Activated CD4-positive, alpha-beta T cell treated with anti-CD3 and anti-CD28 coated beads for 24 hours (primary cell): Measurements from ENCODE around the gene CASTOR1.

Experiments
- DNase-seq, 2 donors: peaks; one replicate each; pipeline ENCODE4 v3.0.0-alpha.2; 2020; ENCODE audit warnings: low read depth in 2 of 2

CASTOR1 gene

DNA sequence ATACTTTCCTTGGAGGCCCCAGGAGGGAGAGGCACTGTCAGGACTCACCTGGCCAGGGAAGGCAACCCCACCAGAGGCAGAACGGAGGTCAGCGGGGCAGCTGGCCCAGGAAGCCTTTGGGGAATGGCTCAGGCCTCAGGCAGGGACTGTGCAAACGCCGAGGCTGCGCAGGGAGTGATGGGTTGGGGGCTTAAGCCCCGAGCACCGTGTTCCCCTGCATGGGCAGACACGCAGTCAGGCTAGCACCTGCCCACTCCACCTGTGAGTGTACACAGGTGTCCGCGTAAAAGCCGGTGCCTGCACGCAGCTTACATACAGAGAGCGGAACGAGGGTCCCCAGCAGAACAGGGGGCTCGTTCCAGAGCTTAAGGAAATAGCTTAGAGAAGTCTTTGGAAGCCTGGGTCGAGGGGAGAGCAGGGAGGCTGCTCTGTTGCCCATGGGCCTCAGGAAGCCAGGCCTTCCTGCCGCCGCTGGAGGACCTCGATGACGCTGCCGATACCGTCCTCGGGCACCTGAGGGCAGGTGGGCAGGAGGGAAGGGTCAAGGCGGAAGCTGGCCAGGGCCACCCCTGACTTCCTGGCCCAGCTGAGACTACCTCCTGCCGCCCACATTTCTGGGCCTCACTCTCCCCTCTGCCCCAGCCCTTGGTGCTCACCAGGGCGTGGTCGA is 4.0 kb downstream of the CASTOR1 start:
- DNase-seq: no peak

DNA sequence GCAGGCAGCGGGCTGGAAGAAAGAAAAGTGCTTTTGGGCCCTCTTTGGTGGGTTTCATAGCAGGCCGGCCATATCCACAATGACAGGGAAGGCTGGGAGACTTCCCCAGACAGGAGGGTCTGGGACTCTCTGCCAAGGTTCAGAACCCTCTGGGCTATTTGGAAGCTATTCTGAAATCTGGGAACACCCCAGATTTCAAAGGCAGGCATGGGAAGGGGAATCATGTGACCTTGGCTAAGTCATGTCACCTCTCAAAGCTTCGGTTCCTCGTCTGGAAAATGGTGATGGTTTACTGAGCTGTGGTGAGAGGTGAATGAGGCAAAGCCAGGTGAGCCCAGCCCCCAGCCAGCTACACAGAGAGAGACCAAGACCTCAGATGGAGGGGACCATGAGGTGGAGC is 4.6 kb downstream of the CASTOR1 start:
- DNase-seq: no peak

DNA sequence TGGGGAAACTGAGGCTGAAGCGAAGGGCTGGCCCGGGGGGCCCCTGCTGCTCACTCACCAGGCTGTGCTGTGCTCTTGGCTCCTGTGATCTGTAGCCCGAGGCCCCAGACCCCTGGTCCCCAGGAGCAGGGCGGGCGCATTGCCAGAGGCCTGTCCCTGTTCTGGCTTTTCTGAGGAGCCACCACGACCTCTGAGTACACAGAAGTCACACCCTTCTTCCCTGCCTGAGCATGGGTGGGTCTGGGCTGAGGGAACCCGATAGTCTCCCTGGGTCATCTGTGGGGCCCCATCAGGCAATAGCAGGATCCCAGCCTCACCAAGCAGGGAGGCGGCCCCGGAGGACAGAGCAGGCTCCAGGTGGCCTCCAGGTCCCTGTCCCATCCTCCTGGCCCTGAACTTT is 5.1 kb downstream of the CASTOR1 start:
- DNase-seq: no peak

DNA sequence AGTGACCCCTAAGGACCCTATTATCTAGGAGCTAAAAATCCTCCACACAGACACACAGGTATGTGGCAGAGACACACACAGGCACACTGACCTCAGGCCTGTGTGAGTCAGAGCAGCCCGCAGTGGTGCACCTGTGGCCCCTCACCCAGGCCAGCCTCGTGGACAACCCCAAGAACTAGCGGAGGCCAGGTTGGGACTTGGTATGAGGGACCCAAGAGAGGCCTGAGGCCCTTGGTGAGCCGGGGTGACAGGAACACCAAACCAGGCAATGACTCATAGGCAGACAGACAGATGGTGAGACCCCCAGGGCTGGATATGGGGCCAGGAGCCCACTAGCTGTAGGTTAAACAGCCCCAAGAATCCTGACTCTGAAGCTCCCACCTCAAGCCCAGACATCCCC is 6.0 kb downstream of the CASTOR1 start:
- DNase-seq: no peak

DNA sequence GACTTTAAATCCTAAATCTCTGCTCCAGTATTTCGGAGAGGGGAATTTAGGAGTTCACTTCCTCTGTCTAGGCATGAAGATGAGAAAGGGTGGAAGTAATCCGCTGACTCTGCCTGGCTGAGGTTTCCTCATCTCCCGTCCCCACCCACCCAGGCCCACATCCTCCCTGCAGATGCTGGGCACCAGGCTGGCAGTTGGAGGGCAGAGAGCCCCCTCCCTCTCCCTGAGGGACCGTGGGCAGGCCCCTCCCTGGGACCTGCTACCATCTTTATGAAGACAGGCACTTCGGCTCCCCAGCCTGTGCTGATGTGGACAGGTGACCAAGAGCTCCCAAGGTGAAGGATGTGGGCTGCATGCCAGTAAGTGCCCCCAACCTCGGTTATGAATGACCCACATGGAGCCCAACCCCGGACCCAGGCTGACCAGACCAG is 6.7 kb downstream of the CASTOR1 start:
- DNase-seq: no peak

DNA sequence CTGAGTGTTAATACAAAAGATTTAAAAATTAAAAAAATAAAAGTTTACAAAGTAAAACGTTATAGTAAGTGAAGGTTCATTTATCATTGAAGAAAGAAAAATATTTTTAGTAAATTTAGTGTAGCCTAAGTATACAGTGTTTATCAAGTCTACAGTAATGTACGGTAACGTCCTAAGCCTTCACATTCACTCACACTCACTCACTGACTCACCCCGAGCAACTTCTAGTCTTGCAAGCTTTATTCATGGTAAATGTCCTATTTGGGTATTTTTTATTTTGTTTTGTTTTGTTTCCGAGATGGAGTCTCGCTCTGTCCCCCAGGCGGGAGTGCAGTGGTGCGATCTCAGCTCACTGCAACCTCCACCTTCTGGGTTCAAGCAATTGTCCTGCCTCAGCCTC is 8.8 kb downstream of the CASTOR1 start:
- DNase-seq: no peak

DNA sequence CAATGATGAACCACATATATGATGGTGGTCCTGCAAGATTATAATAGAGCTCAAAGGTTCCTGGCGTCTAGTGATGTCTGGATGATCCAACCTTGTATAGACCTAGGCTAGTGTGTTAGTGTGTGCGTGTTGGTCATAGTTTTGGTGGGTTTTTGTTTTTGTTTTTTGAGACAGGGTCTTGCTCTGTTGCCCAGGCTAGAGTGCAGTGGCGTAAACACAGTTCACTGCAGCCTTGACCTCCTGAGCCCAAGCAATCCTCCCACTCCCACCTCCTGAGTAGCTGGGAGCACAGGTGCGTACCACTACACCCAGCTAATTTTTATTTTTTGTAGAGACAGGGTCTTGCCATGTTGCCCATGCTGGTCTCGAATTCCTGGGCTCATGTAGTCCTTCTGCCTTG is 9.4 kb downstream of the CASTOR1 start:
- no peak for DNase-seq

DNA sequence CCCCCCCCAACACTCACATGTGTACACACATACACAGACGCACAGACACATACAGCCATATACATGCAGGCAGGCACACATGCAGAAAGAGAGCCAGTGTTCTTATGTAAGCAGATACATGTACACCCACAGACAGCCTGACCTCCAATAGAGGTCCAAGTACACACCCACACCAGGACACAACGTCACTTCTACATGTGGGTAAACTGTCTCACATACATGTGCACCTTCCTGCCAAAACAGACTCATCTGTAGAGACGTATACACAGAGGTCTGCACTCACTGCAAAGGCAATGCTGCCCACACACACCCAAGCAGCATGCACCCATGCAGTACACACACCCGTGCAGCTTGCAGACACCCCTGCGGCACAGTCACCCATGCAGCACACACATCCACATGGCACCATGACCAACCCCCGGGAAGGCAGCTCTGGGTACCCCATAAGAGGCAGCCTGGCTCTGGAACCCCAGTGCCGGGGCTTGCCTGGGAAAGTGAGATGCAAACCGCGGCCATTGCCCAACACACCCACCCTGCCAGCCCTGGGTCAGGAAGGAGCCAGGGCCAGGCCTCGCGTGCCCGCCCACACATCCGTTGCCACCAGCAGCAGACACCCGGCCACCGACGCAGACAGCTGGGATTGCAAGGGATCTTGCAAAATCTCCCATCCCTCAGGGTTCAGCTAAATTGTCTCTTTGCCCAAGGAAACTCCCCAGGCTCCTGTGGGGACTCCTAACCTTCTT is 10.1 kb downstream of the CASTOR1 start:
- no peak for DNase-seq

DNA sequence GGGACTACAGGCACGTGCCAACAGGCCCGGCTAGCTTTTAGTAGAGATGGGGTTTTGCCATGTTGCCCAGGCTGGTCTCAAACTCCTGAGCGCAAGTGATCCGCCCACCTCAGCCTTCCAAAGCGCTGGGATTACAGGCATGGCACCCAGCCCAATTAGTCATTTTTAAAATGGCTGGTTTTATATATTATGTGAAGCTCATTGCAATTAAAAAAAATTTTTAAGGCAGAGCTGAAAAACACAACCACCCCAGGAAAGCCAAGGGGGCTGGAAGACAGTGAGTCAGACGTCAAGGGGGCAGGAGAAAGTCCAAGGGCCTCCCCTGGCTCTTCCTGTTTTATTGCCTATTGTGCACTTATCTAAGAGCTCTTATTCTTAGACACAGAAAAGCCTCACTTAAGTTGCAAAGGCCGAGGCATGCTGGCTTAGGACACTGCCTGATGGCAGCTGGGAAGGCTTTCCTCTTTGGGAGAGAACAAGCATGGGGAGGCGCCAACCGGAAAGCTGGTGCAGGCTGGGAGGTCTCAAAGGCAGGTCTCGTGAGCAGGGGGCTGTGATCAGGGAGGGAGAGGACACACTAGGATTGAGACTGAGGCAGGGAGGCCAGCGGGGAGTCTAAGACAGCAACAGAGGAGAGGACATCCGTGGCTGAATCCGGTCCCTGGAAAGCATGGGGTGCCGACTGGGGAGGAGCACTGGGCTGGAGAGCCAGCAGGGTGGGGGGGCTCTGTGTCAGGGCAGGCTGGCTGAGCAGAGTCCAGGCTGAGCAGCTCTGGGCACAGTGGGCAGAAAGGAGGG is 11.6 kb downstream of the CASTOR1 start:
- DNase-seq: no peak

DNA sequence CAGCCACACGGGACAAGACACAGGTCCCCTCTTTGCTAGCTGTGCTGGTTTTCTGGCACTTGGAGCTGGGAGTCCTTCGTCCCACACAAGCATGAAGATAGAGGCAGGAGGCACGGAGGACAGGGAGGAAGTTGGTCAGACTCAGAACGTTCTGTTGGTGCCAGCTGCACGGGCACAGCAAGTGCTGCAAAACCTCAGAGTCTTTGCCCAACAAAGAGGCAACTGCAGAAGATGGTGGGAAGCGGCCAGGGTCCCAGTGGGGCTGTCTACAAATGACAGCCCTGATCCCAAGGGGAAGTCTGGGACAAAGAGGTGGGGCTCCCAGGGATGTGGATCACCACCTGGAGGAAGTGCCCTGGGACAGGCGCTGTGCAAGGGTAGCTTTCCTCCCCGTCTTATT is 13.3 kb downstream of the CASTOR1 start:
- no peak for DNase-seq

DNA sequence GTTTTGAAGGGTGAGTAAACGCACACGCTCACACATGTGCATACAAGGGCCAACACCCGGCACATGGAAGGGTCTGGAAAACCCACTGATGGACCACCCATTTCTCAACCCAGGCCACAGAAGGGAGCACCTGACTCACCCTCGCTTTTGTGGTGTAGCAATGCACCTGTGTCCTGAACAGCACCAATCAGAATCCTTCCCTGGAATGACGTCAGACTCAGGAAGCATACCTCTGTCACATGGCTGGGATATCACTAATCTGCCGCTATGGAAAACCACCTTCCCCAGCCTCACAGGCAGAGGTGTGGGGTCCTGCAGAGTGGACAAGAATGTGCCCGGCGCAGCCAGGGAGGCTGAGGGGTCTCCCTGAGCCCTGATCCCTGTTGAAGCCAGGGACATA is 13.7 kb downstream of the CASTOR1 start:
- no peak for DNase-seq

DNA sequence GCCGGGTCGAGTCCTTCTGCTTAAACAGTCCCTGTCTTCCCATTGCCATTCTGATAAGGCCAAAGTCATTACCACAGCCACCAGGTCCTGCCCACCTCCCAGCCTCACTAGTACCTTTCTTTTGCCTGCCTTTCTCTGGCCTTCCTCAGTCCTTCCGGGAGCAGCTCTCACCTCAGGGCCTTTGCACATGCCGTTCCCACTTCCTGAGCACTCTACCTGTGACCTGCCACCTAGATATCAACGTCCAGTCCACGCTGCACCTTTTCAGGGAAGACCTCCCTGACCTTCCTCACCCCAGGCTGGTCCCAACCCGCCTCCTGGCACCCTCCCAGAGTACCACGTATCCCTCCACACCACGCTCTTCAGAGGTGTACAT is 14.9 kb downstream of the CASTOR1 start:
- no peak for DNase-seq

DNA sequence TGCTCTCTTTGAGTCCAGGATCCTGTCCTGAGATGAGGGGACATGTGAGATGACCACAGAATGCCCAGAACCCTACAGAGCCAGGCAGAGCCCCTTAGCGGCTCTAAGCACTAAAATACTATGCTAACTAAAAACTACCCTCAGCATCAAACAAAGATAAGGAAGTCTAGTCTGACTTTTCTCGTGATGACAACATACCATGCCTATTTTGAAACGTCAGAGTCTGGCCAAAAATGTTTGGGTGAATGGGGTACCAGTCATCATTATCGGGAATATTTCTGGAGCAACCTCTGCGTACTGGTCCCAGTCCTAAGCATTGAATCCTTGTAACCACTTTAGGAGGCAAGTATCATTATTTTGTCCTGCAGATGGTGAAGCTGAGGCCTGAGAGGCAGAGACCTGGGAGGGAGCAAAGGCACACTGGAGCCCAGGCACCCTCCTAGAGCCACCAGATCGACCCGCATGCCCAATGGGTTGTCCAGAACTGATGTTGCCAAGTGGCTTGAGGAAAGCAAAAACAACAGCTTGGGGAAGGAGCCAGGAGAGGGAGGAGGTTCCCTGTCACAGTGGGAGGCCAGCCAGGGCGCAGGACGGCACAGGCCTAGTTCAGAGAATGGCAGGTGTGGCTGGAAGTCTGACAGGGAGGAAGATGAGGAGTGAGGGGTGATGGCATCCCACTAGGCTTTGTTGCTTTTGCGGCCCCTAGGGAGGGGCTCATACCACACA is 15.4 kb downstream of the CASTOR1 start:
- no peak for DNase-seq

DNA sequence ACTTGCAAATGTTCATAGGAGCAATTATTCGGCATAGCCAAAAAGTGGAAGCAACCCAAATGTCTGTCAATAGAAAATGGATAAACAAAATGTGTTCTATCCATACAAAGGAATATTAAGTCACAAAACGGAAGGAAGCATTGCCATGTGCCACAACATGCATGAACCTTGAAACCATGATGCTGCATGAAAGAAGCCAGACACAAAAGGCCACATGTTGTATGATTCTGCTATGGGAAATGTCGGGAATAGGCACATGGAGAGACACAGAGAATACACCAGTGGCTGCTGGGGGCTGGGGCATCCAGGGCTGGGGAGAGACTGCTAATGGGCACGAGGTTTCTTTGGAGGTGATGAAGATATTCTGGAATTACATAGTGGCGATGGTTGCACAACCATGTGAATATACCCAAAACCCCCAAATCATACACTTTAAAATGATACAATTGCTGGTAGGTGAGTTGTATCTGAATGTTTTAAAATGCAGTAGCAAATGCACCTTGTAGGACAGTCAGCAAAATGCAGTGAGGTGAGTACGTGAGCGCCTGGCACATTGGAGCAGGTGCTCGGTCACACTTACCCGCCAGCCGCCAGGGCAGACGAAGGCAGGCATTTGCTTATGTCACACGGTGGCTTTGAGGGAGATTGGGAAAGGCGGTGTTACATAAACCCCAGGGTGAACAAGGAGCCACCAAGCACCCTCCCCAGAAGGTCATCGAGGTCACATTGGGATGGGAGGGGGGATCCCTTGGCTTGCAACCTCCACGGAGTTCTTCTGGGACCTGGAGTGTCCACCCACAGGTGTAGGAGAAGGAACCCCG is 16.3 kb downstream of the CASTOR1 start:
- DNase-seq: no peak

DNA sequence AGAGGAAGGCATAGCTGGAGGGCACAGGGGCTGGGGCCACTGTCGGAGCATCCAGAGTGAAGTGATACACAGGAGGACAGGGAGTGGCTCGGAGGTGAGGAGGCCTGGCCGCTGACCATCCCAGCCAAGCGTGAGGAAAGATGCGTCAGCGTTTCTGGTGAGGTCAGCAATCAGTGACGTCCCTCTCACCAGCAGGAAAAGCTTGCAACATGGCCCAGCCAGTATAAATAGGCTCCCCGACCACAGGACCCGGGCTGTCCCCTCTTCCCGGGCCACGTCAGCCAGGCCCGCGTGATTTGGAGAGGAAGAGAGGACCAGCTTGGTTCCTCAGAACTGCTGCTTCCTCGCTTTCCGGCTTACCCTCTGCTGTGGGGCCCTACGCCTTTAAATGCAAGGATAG is 18.5 kb downstream of the CASTOR1 start:
- no peak for DNase-seq

DNA sequence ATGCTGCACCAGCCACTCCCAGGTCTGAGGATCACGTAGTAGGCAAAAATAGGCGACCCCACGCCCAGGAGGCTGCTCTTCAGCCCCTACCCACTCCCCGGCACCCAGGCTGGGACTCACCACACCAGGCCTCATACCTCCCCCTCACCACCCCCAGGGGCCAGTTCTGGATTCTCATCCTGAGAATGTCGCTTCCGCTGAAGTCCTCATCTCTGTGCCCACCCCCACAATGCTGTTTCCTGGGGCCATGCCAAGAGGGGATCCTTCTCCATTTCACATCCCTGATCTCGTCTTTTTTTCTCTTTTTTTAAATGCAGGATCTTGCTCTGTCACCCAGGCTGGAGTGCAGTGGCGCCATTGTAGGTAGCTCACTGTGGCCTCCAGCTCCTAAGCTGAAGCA is 21.0 kb downstream of the CASTOR1 start:
- DNase-seq: no peak

DNA sequence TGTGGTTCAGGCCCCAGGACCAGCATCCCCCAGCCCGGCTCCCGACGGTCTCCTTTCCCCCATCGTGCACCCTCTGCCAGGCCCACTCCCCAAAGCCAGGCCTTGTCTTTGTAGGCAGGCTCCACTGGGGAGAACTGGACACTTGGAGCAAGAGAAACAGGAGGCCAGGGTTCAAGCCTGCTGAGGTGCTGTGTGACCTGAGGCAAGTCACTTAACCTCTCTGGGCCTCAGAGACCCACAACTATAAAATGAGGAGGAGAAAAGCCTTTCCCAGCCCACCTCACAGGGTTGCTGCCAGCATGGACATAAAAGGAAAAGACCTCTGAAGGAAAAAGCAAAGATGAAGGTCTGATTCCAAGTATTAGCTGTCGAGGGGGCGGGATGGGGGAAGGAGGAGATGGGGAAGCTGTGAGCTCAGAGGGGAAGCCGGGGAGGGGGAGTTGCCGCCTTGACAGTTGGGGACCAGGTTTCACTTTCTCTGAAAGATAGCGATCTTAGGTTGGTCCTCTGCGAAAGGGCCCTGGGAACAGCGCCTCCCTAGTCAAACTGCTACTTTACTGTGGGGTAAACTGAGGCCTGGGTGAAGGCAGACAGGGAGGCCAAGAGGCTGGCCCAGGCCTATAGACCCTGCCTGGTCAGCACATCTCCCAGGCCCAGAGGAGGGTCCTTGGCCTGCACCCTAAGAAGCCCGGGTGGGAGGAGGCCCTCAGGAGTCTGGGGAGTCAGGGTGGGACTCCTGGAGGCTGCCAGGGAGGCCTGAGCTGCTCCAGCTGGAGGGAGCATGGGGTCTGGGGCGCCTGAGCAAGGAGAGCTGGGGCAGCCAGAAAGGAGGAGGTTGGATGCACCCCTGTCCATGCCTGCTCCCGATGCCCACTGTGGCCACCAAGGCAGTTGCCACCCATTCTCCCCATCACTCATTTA is 21.7 kb downstream of the CASTOR1 start:
- DNase-seq: no peak

DNA sequence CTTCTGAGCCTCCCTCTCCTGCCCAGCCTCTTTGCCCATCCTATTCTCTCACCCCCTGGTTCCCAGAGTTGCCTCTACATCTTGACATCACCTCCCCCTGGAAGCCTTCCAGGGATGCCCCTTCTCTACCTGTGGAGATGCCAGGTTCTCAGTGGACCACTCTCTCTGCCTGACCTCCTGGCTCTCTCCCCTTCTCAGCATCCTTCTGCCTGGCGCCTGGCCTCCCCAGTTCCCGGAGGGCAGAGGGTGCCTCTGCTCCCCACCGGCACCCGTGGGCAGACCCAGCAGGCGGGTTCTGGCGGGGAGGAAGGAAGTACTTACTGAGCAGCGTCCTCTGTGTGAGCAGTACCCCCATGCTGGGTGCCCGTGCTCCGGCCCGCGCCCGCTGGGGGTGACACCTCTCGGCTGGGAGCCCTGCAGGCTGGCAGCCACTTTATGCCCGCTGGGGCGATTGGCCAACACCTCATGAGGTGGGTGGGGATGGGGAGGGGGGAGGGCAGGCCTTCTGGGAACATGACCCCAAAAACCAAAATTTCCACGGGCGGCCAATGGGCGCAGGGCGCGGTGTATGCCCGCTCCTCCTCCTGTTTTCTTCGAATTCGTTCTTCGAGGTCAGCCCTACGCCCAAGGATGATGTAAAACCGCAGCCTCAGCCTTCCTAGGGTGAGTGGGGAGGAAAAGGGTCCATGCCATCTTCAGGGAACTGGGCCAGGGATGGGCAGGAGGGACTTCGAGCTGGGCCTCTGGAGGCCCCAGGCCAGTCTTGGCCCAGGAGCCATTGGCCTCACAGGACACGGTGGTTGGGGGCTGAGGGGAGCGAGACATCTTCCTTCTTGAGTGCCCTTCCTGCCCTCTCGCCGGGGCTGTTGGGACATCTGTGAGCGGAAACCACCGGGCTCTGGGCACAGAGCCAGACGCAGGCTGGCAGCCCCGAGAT is 22.6 kb downstream of the CASTOR1 start, which contains the start of gene OSM:
TSS of gene OSM (minus strand) at position 407 of the 937 bp plus-strand sequence. CDS start at position 355, 52 bp downstream.
- DNase-seq: peak in 1 of 2 donors; percentile 44
